Transverse colon (tissue), 4 donors: Measurements from ENCODE around the gene NIPAL1. TPM values are rescaled to one million over a fixed set of nuclear protein-coding genes. Genes with fewer than 3 reads are reported as not detected.

ENCODE experiments used
- DNase-seq: peaks from one replicate; pipeline ENCODE4 v3.0.0-alpha.2; 2019
- H3K27ac ChIP-seq, 4 donors: fragments of 200-600 bp; sonication (generic); 2 replicates each; pipeline ENCODE4 v1.5.1; 2016 to 2018; ENCODE audit warnings: inconsistent platforms in 4 of 4
- H3K27me3 ChIP-seq: fragments of 200-600 bp; sonication (generic); 2 replicates; pipeline ENCODE4 v1.5.1; 2017; ENCODE audit warnings: inconsistent platforms
- H3K36me3 ChIP-seq, 4 donors: fragments of 200-600 bp; sonication (generic); 2 replicates each; pipeline ENCODE4 v1.5.1; 2017 to 2019; ENCODE audit warnings: inconsistent platforms in 4 of 4
- H3K4me1 ChIP-seq, 4 donors: fragments of 200-600 bp; sonication (generic); 2 replicates each; pipeline ENCODE4 v1.5.1; 2017 to 2020; ENCODE audit warnings: inconsistent platforms in 4 of 4
- H3K4me3 ChIP-seq, 4 donors: fragments of 200-600 bp; sonication (generic); 1 replicate in 1 of 4; 2 replicates in 3 of 4; pipeline versions ENCODE4 v1.5.1 to v1.6.1; 2017 to 2019; ENCODE audit warnings: inconsistent platforms in 4 of 4
- H3K9me3 ChIP-seq, 2 donors: fragments of 200-600 bp; sonication (generic); 2 replicates each; pipeline ENCODE4 v1.5.1; 2017 to 2019; ENCODE audit warnings: inconsistent platforms in 2 of 2
- CTCF ChIP-seq, 5 experiments: fragments of 200-600 bp in 3 of 5; fragments of 450-650 bp in 2 of 5; sonication (generic) in 3 of 5; IDR thresholded peaks; 1 replicate in 2 of 5; 2 replicates in 3 of 5; pipeline ENCODE4 v1.5.1; 2016 to 2017; ENCODE audit warnings: antibody characterized with exemption in 5 of 5, inconsistent platforms in 3 of 5, mild to moderate bottlenecking in 2 of 5, moderate library complexity in 1 of 5
- EP300 ChIP-seq: sonication (generic); formaldehyde crosslinking; IDR thresholded peaks from one replicate; pipeline ENCODE4 v1.6.1; 2017; ENCODE audit warnings: antibody characterized with exemption, low read depth
- POLR2A ChIP-seq: fragments of 450-650 bp; IDR thresholded peaks from one replicate; pipeline ENCODE4 v1.6.1; 2016; ENCODE audit warnings: antibody characterized with exemption, mild to moderate bottlenecking, moderate library complexity
- POLR2AphosphoS5 ChIP-seq, 3 donors: sonication (generic); formaldehyde crosslinking; IDR thresholded peaks; one replicate each; pipeline ENCODE4 v1.6.1; 2016; ENCODE audit warnings: antibody characterized with exemption in 3 of 3
- WGBS, 2 donors: methylation state at CpG; one replicate each; pipeline ENCODE4 v1.1.5; 2018; ENCODE audit warnings: low coverage in 1 of 2; 5-methylcytosine and 5-hydroxymethylcytosine counted together
- in situ Hi-C, 4 donors: fragments of 200-750 bp; cut with MboI; loops; one replicate each; pipeline versions ENCODE4 v1.15.0 to v1.15.1; 2017; ENCODE audit warnings: low sequenced_read_pairs in 3 of 4, low pct_ligation_motif_present in 1 of 4, low pct_unique_long_range_greater_than_20kb in 1 of 4
- intact Hi-C: fragments of 100-400 bp; cut with DNase I; formaldehyde crosslinking; loops from one replicate; pipeline ENCODE4 v1.15.1; 2023; ENCODE audit warnings: low total_unique reads
- total RNA-seq, 4 donors: library from RNA; depleted of rRNA; stranded (reverse); fragments of >200 nt; gene quantifications; one replicate each; pipeline ENCODE4 v1.1.0, GENCODE V29; 2016

The NIPAL1 gene
- total RNA-seq, 4 donors from 2014 or later: 37.5 to 47.7 (median 41.1) TPM

DNA sequence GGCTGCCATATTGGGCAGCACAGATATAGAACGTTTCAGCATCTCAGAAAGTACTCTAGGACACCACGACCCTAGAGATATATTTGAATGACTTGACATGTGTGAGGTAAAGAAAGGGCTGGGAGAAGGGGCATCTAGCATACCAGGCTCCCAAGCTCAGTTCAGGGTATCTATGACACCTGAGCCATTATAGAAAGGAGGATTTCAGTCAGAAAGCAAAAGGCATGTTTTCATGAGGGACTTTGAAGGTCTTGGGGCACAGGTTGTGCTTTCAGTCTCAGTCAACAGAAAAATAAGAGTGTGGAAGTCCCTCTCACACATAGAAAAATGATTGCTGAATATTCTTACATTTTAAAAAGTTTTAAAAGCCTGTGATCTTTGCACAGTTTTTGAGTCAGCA is 51.6 kb downstream of the NIPAL1 start:
- no peak for TF ChIP-seq POLR2AphosphoS5 (IDR thresholded peaks at IDR 0.05)
- TF ChIP-seq CTCF (IDR thresholded peaks at IDR 0.05): no peak
- no peak for TF ChIP-seq POLR2A
- TF ChIP-seq EP300: no peak

DNA sequence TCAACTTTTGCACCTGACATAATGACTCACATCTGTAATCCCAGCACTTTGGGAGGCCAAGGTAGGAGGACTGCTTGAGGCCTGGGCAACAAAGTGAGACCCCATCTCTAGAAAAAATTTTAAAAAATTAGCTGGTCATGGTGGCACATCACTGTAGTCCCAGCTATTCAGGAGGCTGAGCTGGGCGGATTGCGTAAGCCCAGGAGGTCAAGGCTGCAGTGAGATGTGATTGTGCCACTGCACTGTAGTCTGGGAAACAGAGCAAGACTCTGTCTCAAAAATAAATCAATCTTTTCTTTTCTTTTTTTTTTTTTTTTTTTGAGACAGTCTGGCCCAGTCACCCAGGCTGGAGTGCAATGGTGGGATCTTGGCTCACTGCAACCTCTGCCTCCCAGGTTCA is 52.5 kb downstream of the NIPAL1 start:
- Histone ChIP-seq H3K4me1 (no peaks in the 10 kb centered on the region), H3K9me3 (no peaks in the 10 kb centered on the region), H3K27me3 (no peaks in the 10 kb centered on the region), H3K36me3 (no peaks in the 10 kb centered on the region), H3K27ac (no peak overlapping the region), H3K4me3 (no peak overlapping the region)
- in situ Hi-C loops (no loop called here), intact Hi-C loops (no loop called here)
- DNase-seq: no peak
- TF ChIP-seq POLR2AphosphoS5 (IDR thresholded peaks at IDR 0.05) (no peak), CTCF (IDR thresholded peaks at IDR 0.05) (no peak), EP300 (no peak)
- 47% methylated on average over 2 of the region's 2 CpGs; no CpG with 5 or more reads in 1 of the 2 donors for WGBS, 2 donors

More for the DNA sequence above, 51.6 kb downstream of the NIPAL1 start:
- Histone ChIP-seq H3K4me3 (no peak overlapping the region), H3K36me3 (no peaks in the 10 kb centered on the region), H3K4me1 (no peaks in the 10 kb centered on the region), H3K27me3 (no peaks in the 10 kb centered on the region), H3K27ac (no peak overlapping the region), H3K9me3 (no peaks in the 10 kb centered on the region)
- DNase-seq: no peak
- in situ Hi-C loops (no loop called here), intact Hi-C loops (no loop called here)
- WGBS, 2 donors: 79% methylated on average over 2 of the region's 2 CpGs; no CpG with 5 or more reads in 1 of the 2 donors

- DNase-seq: no peak
- Histone ChIP-seq H3K27ac (no peak overlapping the region), H3K4me3 (no peak overlapping the region), H3K9me3 (no peaks in the 10 kb centered on the region), H3K27me3 (no peaks in the 10 kb centered on the region), H3K4me1 (no peaks in the 10 kb centered on the region), H3K36me3 (no peaks in the 10 kb centered on the region)
- in situ Hi-C loops (no loop called here), intact Hi-C loops (no loop called here)
- WGBS, 2 donors: 67 to 97% methylated on average over 1 to 3 of the region's 3 CpGs
- TF ChIP-seq POLR2AphosphoS5 (IDR thresholded peaks at IDR 0.05) (no peak), EP300 (no peak), POLR2A (no peak), CTCF (IDR thresholded peaks at IDR 0.05) (no peak)
Observed at GRCh38 chr4:48071191-48071590, 54.6 kb downstream of the NIPAL1 start.

DNA sequence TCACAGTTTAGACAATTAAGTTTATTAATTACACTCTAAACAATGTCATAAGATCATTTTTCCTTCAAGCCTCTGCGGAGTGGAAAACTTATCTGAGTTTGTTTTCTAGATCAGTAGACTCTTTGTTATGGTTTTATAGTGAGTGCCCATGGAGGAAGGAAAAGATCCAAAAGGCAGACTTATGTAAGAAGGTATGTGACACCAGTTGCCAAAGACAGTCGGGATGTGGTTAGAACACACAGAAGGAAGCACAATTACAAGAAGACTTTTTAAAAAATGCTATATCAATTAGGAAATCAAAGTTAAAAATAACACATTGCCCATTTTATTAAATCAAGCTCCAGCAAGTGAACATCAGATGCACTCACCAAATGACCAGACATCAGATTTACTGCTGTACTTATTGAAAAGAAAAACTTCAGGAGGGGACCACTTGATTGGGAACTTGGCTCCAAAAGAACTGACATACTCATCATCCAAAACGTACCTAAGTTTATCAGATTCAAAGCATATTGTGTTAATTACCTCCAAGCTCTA is 57.1 kb downstream of the NIPAL1 start:
- Histone ChIP-seq H3K4me3 (no peak overlapping the region), H3K36me3 (no peaks in the 10 kb centered on the region), H3K27ac (no peak overlapping the region), H3K4me1 (no peaks in the 10 kb centered on the region), H3K27me3 (no peaks in the 10 kb centered on the region), H3K9me3 (no peaks in the 10 kb centered on the region)
- intact Hi-C loops (no loop called here), in situ Hi-C loops (no loop called here)
- DNase-seq: no peak
- TF ChIP-seq EP300 (no peak), POLR2A (no peak), CTCF (IDR thresholded peaks at IDR 0.05) (no peak), POLR2AphosphoS5 (IDR thresholded peaks at IDR 0.05) (no peak)
- WGBS, 2 donors: 33 to 53% methylated on average over 2 to 3 of the region's 3 CpGs
